GM12878 (cell line): Measurements from ENCODE around the gene OTOG. TPM values are rescaled to one million over a fixed set of nuclear protein-coding genes. Genes with fewer than 3 reads are reported as not detected.

Experiments
- ATAC-seq: fragments of 200-7000 bp; cut with Tn5 transposase; 3 replicates; pipeline ENCODE4 v1.9.1; 2020; ENCODE audit warnings: mild to moderate bottlenecking, moderate library complexity
- BruUV-seq: library from RNA; stranded (reverse); fragments of 400-500 nt; replicated peaks from 2 replicates; lab custom pipeline; 2021; lab: Mats Ljungman, UMichigan
- CTCF ChIA-PET: fragments of 300-600 bp; sonication (Branson Sonifier 250); formaldehyde crosslinking; extraction: SDS; loops from one replicate; lab custom pipeline; 2021; ENCODE audit warnings: inconsistent platforms; lab: Yijun Ruan, JAX
- POLR2A ChIA-PET: fragments of 350-600 bp; formaldehyde crosslinking; extraction: SDS; loops from one replicate; lab custom pipeline; 2021; ENCODE audit warnings: inconsistent platforms; lab: Charles Lee
- RAD21 ChIA-PET: fragments of 300-600 bp; sonication (Branson Sonifier 250); formaldehyde crosslinking; loops from one replicate; lab custom pipeline; 2023; ENCODE audit warnings: antibody characterized with exemption; ENCODE audit not compliant: unreplicated experiment; lab: Charles Lee
- SMC1A ChIA-PET: fragments of 300-600 bp; sonication (Branson Sonifier 250); formaldehyde crosslinking; loops from one replicate; lab custom pipeline; 2023; ENCODE audit not compliant: unreplicated experiment, uncharacterized antibody; lab: Charles Lee
- DNase-seq: peaks from one replicate; pipeline ENCODE4 v3.0.0-alpha.2; 2011; ENCODE audit warnings: low read depth, low spot score
- FAIRE-seq: peaks from 3 replicates; lab custom pipeline; 2011; peaks lifted over from hg19 to GRCh38; lab: Jason Lieb, UNC
- H2AFZ ChIP-seq: 2 replicates; pipeline ENCODE4 v1.6.0; 2011; ENCODE audit warnings: low read depth, low read length, control low read depth; ENCODE audit not compliant: control insufficient read depth
- H3K27ac ChIP-seq: 2 replicates; pipeline ENCODE4 v1.5.1; 2011; ENCODE audit warnings: control low read depth; ENCODE audit not compliant: control insufficient read depth, insufficient read depth
- H3K27me3 ChIP-seq, 2 experiments: replicated peaks in 1 of 2; 2 replicates each; pipeline versions ENCODE4 v1.6.0 to v1.6.1; 2011; ENCODE audit warnings: low read length in 1 of 2; ENCODE audit not compliant: control insufficient read depth in 2 of 2, insufficient read depth in 2 of 2
- H3K36me3 ChIP-seq, 2 experiments: 2 replicates each; pipeline ENCODE4 v1.5.1; 2011; ENCODE audit warnings: low read length in 1 of 2; ENCODE audit not compliant: control insufficient read depth in 2 of 2, insufficient read depth in 2 of 2
- H3K4me1 ChIP-seq: 2 replicates; pipeline ENCODE4 v1.6.1; 2011; ENCODE audit warnings: mild to moderate bottlenecking, low read length, moderate library complexity, mixed read lengths; ENCODE audit not compliant: control insufficient read depth, insufficient read depth
- H3K4me2 ChIP-seq: 2 replicates; pipeline ENCODE4 v1.6.0; 2011; ENCODE audit warnings: control low read depth; ENCODE audit not compliant: control insufficient read depth, insufficient read depth
- H3K4me3 ChIP-seq: fragments of 200-600 bp; sonication (generic); 2 replicates; pipeline ENCODE4 v1.5.1; 2016
- H3K79me2 ChIP-seq: 2 replicates; pipeline ENCODE4 v1.6.0; 2011; ENCODE audit warnings: low read length; ENCODE audit not compliant: control insufficient read depth, insufficient read depth
- H3K9ac ChIP-seq: 2 replicates; pipeline ENCODE4 v1.8.0; 2011; ENCODE audit warnings: low read length, control low read depth, mixed read lengths; ENCODE audit not compliant: control insufficient read depth, insufficient read depth
- H3K9me3 ChIP-seq: replicated peaks from 3 replicates; pipeline ENCODE4 v1.5.1; 2011; ENCODE audit warnings: mild to moderate bottlenecking, low read length; ENCODE audit not compliant: control insufficient read depth, insufficient read depth
- H4K20me1 ChIP-seq: 2 replicates; pipeline ENCODE4 v1.6.0; 2011; ENCODE audit not compliant: control insufficient read depth, insufficient read depth
- CEBPB ChIP-seq, 2 experiments: fragments of 150-350 bp in 1 of 2; IDR thresholded peaks; 2 replicates each; pipeline ENCODE4 v1.6.1; 2012 to 2014; ENCODE audit warnings: low read depth in 2 of 2, low read length in 2 of 2, borderline replicate concordance in 1 of 2, inconsistent platforms in 1 of 2
- CHD4 ChIP-seq: fragments of 200-600 bp; sonication (generic); IDR thresholded peaks from 2 replicates; pipeline ENCODE4 v1.6.1; 2016; ENCODE audit warnings: mild to moderate bottlenecking
- DPF2 ChIP-seq: fragments of 450-650 bp; IDR thresholded peaks from 2 replicates; pipeline ENCODE4 v1.6.1; 2017; ENCODE audit warnings: mild to moderate bottlenecking
- EGR1 ChIP-seq, 2 experiments: IDR thresholded peaks; 1 replicate in 1 of 2; 2 replicates in 1 of 2; pipeline ENCODE4 v1.6.1; 2011 to 2012; ENCODE audit warnings: low read depth in 2 of 2, low read length in 2 of 2, borderline replicate concordance in 1 of 2, mild to moderate bottlenecking in 1 of 2, moderate library complexity in 1 of 2
- HDAC2 ChIP-seq: fragments of 200-600 bp; sonication (generic); IDR thresholded peaks from 2 replicates; pipeline ENCODE4 v1.6.1; 2017
- NFYA ChIP-seq: IDR thresholded peaks from 2 replicates; pipeline ENCODE4 v1.6.1; 2011; ENCODE audit warnings: low read depth, mild to moderate bottlenecking, low read length, improper control_type of control experiment, borderline replicate concordance
- POLR2AphosphoS5 ChIP-seq: IDR thresholded peaks from 2 replicates; pipeline ENCODE4 v1.6.1; 2011; ENCODE audit warnings: mild to moderate bottlenecking, low read length, inconsistent platforms
- RB1 ChIP-seq: fragments of 450-650 bp; formaldehyde crosslinking; IDR thresholded peaks from 2 replicates; pipeline ENCODE4 v1.6.1; 2017; ENCODE audit warnings: mild to moderate bottlenecking, borderline replicate concordance
- SP1 ChIP-seq: IDR thresholded peaks from one replicate; pipeline ENCODE4 v1.6.1; 2011; ENCODE audit warnings: low read depth, low read length
- ZZZ3 ChIP-seq: IDR thresholded peaks from 2 replicates; pipeline ENCODE4 v1.6.1; 2011; ENCODE audit warnings: low read depth; ENCODE audit not compliant: control insufficient read depth, insufficient read length
- WGBS: methylation state at CpG from one replicate; pipeline ENCODE4 v1.1.6; 2016; ENCODE audit warnings: low lambda C conversion rate; ENCODE audit not compliant: insufficient replicate concordance, insufficient coverage; ENCODE audit errors: missing lambda C conversion rate; 5-methylcytosine and 5-hydroxymethylcytosine counted together
- in situ Hi-C: fragments of 300-500 bp; cut with MboI; formaldehyde crosslinking; loops from 9 replicates; pipeline ENCODE4 v1.14.3; 2018; ENCODE audit warnings: mixed read lengths
- intact Hi-C: fragments of 100-400 bp; cut with micrococcal nuclease; formaldehyde crosslinking; loops from one replicate; pipeline ENCODE4 v1.14.2; 2022; ENCODE audit not compliant: unreplicated experiment
- polyA plus RNA-seq, 11 experiments: library from polyadenylated mRNA; depleted of rRNA in 4 of 11; unstranded in 6 of 11; stranded (reverse) in 5 of 11; fragments of >200 nt; fragmentation: Nextera tagmentation in 4 of 11; fragmentation: Illumina TruSeq in 1 of 11; extraction: Ambion mirVana in 4 of 11; extraction: Trizol in 1 of 11; gene quantifications; 1 replicate in 1 of 11; 2 replicates in 10 of 11; pipeline versions ENCODE4 v1.2.1 to v1.2.3, GENCODE V29; 2011 to 2016; ENCODE audit warnings: inconsistent platforms in 2 of 11, missing spikeins in 2 of 11, low read depth in 1 of 11
- total RNA-seq, 4 experiments: library from RNA; depleted of rRNA in 3 of 4; stranded (reverse); fragments of >200 nt in 3 of 4; fragmentation: Illumina TruSeq in 1 of 4; extraction: Trizol in 1 of 4; gene quantifications; 2 replicates each; pipeline versions ENCODE4 v1.2.1 to v1.2.3, GENCODE V29; 2013 to 2021
- TF ChIP-seq, protein P1 (sequence below): fragments of 450-650 bp; formaldehyde crosslinking; IDR thresholded peaks from 2 replicates; pipeline ENCODE4 v1.4.0; 2020; ENCODE audit warnings: mild to moderate bottlenecking, moderate library complexity
- TF ChIP-seq, protein P2 (sequence below): IDR thresholded peaks from 2 replicates; pipeline ENCODE4 v1.6.1; 2012; ENCODE audit warnings: low read length, inconsistent platforms
- TF ChIP-seq, protein P3 (sequence below): fragments of 150-350 bp; IDR thresholded peaks from 2 replicates; pipeline ENCODE4 v1.6.1; 2016; ENCODE audit warnings: low read depth, low read length

OTOG gene
- total and polyA plus RNA-seq, 10 of the 15 experiments (the other 5 are each of a cell fraction or from before 2014, with no cell fraction given) = not detected

DNA sequence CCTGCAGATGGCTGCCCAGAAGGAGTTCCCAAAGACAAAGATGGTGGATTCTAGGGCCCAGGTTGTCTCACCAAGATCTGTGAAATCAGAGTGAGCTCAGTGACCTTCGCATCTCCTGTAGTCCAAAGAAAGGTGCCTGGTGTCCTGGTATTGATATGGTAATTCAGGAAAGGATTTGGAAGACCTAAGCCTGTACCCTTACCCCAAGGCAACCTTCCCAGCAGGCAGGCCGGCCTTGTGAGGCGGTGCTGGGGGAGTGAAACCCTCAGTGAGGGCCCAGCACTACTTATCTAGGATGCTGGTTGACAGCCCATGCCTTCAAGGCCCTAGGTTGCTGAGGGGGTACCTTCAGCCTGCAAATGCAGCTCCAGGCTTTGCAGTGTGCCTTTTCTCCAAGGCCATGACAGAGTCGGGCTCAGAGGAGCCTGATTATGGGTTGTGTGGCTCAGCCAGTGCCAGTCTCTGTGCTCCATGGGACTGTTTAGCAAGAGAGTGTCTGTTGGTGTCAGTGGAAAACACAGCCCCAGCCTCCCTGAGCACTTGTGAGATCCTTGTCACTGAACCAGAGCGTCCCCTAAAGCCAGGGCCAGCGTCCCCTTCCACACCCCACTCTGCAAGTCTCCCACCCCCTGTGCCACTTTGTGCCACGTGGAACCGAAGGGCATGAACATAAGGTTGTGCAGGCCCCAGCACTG is 99.5 kb downstream of the OTOG start (continued):
- TF ChIP-seq, protein P1, sequence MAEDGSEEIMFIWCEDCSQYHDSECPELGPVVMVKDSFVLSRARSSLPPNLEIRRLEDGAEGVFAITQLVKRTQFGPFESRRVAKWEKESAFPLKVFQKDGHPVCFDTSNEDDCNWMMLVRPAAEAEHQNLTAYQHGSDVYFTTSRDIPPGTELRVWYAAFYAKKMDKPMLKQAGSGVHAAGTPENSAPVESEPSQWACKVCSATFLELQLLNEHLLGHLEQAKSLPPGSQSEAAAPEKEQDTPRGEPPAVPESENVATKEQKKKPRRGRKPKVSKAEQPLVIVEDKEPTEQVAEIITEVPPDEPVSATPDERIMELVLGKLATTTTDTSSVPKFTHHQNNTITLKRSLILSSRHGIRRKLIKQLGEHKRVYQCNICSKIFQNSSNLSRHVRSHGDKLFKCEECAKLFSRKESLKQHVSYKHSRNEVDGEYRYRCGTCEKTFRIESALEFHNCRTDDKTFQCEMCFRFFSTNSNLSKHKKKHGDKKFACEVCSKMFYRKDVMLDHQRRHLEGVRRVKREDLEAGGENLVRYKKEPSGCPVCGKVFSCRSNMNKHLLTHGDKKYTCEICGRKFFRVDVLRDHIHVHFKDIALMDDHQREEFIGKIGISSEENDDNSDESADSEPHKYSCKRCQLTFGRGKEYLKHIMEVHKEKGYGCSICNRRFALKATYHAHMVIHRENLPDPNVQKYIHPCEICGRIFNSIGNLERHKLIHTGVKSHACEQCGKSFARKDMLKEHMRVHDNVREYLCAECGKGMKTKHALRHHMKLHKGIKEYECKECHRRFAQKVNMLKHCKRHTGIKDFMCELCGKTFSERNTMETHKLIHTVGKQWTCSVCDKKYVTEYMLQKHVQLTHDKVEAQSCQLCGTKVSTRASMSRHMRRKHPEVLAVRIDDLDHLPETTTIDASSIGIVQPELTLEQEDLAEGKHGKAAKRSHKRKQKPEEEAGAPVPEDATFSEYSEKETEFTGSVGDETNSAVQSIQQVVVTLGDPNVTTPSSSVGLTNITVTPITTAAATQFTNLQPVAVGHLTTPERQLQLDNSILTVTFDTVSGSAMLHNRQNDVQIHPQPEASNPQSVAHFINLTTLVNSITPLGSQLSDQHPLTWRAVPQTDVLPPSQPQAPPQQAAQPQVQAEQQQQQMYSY (CRISPR knock-in tag) = no peak
- TF ChIP-seq DPF2 (no peak), SP1 (no peak), ZZZ3 (no peak)

DNA sequence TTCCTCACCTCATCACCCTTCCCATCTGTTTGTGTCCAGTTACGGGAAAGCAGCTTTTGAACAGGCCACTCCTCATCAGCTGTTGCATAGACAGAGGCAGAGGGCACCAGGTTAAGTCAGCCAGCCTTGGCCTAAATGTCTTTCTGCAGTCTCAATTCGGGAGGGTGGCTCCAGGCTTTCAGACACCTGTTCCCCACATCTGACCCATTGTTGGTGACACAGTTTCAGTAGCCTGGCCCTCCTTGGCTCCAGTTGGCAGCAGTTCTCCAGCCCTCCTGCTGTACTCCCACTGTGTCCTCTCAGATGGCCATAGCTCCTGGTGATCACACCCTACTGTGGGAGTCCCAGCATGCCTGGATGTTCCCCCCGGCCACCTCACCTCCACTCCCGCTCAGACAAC is 101.5 kb downstream of the OTOG start:
- 0% methylated on average over 4 of the region's 4 CpGs for WGBS
- in situ Hi-C loops = no loop called here
- CTCF ChIA-PET = interaction anchor here (0.5 kb wide), 1 partner anchor 10 kb away, joined by 3 read pairs; no protein-coding TSS in a partner anchor

More for the DNA sequence above, 101.5 kb downstream of the OTOG start:
- no peak for DNase-seq
- no peak overlapping the region for H3K27ac ChIP-seq
- H3K36me3 ChIP-seq = no peaks in the 10 kb centered on the region
- H3K4me2 ChIP-seq = no peak overlapping the region
- no peak for FAIRE-seq
- ChIA-PET SMC1A (interaction anchor here (1.2 kb wide), 1 partner anchor 16 kb away, joined by 3 read pairs; no protein-coding TSS in a partner anchor), RAD21 (no interaction called here), POLR2A (no interaction called here)
- no peak overlapping the region for H2AFZ ChIP-seq
- no peaks in the 10 kb centered on the region; the same call in 1 of the 2 replicates for H4K20me1 ChIP-seq
- intact Hi-C loops = no loop called here
- H3K9ac ChIP-seq = no peak overlapping the region
- H3K9me3 ChIP-seq = no peaks in the 10 kb centered on the region
- no peak for ATAC-seq
- no peak overlapping the region for H3K4me3 ChIP-seq
- no TSS peak for BruUV-seq
- no peaks in the 10 kb centered on the region for H3K4me1 ChIP-seq
- peaks cover 0 to 16% of the 10 kb centered on the region in 2 experiments for H3K27me3 ChIP-seq
- H3K79me2 ChIP-seq = no peaks in the 10 kb centered on the region
- TF ChIP-seq CHD4 = no peak
- TF ChIP-seq, protein P2, sequence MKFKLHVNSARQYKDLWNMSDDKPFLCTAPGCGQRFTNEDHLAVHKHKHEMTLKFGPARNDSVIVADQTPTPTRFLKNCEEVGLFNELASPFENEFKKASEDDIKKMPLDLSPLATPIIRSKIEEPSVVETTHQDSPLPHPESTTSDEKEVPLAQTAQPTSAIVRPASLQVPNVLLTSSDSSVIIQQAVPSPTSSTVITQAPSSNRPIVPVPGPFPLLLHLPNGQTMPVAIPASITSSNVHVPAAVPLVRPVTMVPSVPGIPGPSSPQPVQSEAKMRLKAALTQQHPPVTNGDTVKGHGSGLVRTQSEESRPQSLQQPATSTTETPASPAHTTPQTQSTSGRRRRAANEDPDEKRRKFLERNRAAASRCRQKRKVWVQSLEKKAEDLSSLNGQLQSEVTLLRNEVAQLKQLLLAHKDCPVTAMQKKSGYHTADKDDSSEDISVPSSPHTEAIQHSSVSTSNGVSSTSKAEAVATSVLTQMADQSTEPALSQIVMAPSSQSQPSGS = no peak
- no peak for TF ChIP-seq POLR2AphosphoS5
- TF ChIP-seq, protein P3, sequence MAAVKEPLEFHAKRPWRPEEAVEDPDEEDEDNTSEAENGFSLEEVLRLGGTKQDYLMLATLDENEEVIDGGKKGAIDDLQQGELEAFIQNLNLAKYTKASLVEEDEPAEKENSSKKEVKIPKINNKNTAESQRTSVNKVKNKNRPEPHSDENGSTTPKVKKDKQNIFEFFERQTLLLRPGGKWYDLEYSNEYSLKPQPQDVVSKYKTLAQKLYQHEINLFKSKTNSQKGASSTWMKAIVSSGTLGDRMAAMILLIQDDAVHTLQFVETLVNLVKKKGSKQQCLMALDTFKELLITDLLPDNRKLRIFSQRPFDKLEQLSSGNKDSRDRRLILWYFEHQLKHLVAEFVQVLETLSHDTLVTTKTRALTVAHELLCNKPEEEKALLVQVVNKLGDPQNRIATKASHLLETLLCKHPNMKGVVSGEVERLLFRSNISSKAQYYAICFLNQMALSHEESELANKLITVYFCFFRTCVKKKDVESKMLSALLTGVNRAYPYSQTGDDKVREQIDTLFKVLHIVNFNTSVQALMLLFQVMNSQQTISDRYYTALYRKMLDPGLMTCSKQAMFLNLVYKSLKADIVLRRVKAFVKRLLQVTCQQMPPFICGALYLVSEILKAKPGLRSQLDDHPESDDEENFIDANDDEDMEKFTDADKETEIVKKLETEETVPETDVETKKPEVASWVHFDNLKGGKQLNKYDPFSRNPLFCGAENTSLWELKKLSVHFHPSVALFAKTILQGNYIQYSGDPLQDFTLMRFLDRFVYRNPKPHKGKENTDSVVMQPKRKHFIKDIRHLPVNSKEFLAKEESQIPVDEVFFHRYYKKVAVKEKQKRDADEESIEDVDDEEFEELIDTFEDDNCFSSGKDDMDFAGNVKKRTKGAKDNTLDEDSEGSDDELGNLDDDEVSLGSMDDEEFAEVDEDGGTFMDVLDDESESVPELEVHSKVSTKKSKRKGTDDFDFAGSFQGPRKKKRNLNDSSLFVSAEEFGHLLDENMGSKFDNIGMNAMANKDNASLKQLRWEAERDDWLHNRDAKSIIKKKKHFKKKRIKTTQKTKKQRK = no peak
- TF ChIP-seq RB1 = no peak
- TF ChIP-seq CEBPB (IDR thresholded peaks at IDR 0.05; ENCODE audit: borderline replicate concordance in 1 of 2, low read depth in 2 of 2, low read length in 2 of 2) = no peak
- TF ChIP-seq EGR1 (IDR thresholded peaks at IDR 0.05; ENCODE audit: borderline replicate concordance in 1 of 2, low read depth in 2 of 2, low read length in 2 of 2) = no peak
- TF ChIP-seq HDAC2 = no peak
- TF ChIP-seq NFYA = no peak
